NCI-H1105 treated with DMSO at 0.1 percent for 48 hours (cell line): ENCODE data around the gene RRP1B.

Experiments
- DNase-seq: peaks from one replicate; lab custom pipeline; 2025; lab: John Stamatoyannopoulos, UW

RRP1B gene

DNA sequence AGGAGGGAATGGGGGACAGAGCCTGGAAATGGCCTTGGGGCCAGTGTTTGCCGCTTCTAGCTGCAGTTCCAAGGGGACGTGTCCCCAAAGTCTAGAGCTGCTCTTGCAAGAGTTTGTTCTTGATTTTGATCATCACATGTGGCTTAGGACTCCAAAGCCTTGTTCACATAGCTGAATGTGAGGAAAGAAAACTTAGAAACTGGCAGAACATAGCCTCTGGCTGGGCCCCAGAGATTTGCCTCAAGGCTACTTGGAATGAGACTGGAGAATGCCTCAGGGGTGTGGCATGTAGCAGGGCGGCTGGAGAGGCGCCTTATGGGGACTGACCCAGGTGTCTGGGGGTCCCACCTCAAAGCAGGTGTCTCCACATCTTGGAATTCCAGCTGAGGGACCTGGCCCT is 61.8 kb downstream of the RRP1B start:
- DNase-seq = no peak

GRCh38 chr21:43721939-43722338 is 62.6 kb downstream of the RRP1B start:
- DNase-seq = no peak

GRCh38 chr21:43723648-43724047 is 64.3 kb downstream of the RRP1B start:
- DNase-seq = no peak

DNA sequence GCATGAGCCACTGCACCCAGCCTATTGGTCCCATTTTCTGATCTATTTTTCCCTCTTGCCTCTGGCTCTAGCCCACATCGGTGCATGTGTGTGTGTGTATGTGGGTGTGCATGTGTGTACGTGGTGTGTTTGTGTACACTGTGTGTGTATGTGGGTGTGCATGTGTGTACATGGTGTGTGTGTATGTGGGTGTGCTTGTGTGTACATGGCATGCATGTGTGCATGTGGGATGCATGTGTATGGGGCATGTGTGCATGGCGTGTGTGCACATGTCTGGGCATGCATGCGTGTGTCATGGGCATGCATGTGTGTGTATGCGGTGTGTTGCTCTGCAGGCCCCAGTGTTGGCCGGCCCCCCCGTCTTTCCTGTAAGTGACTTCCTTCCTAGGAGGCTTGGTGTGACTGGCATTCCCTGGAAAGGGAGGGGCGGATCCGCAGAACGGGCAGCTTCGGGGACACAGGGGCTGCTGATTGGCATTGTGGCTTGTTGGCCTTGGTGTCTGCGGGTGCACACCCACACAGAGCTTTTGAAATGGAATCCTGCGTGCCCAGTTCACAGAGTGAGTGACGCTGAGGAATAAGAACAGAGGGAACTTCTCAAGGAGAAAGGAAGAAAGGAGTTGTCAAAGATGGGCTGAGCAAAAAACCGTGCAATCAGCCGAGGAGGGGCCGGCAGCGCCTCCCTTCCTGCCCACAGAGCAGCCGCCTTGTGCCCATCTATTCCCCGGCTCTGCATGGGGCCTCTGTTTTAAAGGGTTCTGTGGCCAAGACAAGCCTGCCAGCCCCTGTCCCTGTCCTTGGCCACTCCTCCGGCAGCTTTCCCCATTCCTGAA is 67.5 kb downstream of the RRP1B start:
- DNase-seq = no peak

DNA sequence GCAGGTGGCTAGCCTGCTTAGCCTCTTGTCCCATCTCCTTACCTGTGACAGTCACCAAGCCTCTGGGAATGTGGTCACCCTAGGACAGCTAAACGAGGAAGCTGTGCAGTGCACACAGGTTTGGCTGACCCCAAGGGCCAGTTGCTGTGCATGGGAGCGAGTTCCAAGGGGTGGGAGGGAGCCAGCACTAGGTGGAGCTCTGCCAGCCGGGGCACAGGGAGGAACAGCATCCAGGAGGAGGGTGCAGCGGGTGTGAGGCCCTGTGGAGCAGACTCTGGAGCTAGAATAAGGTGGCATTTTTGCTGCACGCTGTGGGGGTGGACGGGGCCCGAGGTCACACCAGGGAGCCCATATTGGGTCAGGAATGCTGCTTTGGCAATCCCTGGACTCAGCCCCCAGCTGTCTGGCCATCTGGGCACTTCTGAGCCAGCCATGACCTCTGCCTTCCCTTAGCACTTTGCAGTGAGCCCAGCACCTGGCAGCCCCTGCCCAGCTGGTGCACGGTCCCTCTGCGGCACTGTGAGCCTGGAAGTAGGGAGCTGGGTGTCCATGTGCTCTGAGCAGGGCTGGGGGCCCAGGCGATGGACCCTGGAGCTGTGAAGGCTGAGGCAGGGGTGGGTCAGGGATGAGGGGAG is 68.3 kb downstream of the RRP1B start:
- no peak for DNase-seq

DNA sequence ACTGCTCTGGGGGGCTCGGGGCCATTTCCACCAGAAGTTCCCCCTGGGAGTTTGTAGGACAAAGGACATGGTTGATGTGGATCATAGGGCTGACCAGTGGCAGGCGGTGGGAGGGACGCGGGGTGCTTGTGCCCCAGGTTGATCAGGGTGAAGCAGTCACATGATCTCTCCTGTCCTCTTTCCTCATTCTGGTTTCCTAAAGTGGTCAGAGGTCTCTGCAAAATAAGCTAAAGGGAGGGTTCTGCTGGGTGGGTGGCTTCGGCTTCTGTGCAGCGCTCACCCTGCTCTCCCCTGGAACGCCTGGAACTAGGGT is 68.8 kb downstream of the RRP1B start:
- no peak for DNase-seq

DNA sequence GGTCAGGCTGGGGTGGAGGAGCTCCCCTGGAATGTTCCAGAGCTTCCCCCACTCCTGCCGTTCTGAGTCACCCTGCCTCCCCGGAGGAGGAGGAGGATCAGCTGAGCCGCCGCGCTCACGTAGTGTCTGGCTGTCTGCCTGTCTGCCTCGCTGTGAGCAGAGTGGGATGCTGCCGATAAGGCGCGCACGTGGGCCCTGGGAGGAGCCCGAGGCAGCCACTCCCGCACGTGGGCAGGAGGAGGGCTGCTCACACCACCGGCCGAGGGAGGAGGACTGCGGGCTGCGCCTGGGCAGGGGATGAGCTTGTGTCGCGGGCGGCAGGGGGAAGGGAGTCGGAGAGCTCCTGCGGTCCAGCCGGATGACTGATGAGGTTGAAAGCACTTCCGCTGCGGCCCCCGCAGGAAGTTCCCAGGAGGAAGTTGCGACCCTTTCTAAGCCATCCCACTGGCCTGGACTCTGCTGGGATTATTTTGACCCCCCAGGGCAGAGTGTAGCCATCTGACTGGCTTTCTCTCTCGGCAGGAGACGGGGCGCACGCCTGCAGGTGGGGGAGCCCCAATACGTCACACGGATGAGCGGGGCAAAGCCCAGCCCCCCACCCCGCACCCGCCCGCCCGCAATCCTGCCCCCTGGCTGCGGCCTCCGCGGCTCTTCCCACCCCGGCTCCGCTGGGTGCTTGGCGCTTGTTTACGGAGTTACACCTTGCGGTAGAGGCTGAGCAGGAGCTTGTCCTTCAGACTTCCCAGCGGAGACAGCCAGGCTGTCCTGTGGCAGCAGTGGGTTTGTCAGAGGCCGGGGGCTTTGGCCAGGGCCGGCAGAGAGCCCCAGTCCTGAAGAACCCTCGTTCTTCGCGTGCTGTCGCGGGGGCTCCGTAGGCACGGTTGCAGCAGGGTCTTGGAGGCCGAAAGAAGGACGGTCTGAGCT is 69.4 kb downstream of the RRP1B start:
- DNase-seq = peak; percentile 70

DNA sequence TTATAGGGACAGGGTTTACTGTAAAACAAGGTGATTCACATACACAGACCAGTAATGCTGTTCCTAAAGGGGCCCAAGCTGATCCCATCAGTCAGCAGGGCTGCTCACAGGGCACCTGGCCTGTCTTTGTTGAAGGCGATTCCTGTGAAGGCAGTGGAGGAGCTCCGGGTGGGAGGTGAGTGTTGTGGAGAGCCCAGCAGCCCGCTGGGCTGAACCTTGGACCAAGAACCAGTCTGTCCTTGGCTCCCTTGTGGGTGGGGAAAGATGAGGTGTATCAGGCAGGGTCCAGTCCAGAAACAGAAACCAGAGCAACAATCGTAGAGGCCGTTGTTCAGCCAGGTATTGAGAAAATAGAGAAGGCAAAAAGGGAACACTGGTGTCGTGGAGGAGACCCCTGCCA is 72.1 kb downstream of the RRP1B start:
- DNase-seq = no peak

- DNase-seq = no peak
These were observed 72.7 kb downstream of the RRP1B start for GRCh38 chr21:43731891-43732711.

DNA sequence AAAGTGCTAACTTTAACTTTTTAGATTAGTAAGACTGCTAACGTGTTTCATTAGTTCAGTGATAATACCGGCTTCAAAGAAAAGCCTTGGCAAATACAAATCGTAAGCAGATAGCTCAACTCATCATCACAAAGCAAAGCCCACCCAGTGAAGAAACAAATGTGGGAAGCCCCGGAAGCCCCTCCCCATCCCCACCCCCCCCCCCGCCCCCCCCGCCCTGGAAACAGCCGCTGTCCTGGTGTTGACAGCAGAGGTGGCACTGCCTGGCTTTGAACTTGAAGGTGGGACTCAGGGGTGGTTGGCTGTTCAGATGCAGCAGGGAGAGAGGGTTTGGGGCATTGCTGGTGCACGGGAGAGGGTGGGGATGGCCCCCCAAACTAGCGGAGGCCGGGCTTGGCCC is 73.7 kb downstream of the RRP1B start:
- DNase-seq = no peak

GRCh38 chr21:43733529-43734071 is 74.2 kb downstream of the RRP1B start:
- no peak for DNase-seq

DNA sequence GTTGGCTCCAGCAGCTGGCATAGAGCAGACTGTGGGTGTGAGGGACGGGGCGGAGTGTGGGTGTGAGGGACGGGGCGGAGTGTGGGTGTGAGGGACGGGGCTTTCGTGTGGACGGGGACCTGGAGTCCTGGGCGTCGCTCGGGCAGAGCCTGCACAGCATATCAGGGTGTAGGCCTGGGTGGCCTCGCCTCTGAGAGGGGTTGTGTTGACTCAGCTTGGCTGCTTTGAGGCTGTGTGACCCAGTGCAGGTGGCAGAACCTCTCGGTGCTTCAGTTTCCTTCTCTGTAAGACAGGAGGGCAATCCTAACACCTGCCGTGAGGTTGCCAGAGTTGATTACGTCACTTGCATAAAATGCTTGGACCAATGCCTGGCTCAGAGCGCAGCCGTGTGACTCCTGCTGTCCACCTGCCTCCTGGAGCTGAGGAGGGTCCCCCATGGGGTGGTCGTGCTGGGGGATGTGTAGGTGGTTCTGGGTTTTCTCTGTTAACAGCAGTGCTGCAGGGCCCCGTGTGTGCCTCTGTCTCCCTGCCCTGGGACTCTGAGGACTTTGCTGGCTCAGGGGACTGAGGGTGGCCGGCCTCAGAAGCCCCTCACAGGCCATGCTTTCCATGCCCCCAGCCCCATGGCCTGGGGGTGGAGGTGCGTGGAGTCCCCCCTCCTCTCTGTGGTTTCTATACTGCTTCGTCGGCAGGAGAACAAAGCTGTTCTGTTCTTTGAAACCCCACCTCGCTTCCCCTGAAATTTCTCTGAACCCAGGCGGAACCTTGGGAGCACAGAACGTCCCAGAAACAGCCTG is 75.0 kb downstream of the RRP1B start:
- DNase-seq = no peak

DNA sequence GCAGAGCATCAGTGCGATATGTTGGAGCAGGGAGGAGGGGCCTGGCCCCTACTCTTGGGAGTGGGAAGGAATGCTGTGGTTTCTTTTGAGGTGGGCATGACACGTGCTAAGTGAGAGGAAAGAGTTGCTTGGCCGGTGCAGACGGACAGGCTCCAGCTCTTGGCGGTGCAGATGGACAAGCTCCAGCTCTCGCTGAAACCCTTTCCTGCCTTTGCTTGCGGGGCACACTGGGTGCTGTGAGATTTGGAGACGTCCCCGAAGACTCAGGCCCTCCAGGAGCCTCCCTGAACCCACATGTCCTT is 75.5 kb downstream of the RRP1B start:
- no peak for DNase-seq

DNA sequence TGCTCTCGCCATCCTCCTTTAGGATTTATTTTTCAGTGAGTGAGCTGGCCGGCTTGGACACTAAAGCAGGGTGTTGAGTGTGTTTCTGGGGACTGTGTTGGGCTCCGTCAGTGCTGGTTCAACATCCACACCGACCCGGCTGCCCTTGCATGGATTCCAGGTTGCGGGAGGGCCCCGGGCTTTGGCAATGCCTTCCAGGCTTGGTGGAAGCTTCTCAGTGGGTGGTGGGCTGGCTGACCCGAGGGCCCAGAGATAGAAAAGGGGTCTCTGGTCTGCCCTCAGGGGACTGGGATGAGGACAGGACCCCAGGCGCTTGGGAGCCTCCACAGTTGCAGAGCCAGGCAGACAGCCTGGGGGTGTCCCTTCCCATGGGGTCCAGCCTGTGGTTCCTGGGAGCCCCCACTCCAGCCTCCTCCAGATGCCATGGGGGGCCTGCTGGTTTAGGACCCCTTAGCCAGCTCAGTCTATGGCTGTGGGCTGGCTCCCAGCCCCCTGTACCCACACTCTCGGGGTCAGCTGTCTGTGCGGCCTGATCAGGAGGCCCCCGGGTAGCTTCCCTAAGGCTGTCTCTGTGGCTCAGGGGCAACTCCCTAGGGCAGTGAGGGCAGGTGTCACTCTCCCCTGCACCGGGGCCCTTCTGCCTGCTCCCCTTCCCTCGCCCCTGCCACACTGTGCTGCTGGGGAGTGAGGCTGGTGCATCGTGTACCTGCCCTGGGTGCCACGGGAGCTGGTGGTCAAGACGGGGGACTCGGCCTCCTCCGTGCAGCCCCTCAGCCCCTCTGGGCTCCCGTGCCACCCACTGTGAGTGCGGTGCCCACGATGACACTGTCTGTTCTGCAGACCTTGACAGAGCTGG is 76.1 kb downstream of the RRP1B start:
- no peak for DNase-seq

DNA sequence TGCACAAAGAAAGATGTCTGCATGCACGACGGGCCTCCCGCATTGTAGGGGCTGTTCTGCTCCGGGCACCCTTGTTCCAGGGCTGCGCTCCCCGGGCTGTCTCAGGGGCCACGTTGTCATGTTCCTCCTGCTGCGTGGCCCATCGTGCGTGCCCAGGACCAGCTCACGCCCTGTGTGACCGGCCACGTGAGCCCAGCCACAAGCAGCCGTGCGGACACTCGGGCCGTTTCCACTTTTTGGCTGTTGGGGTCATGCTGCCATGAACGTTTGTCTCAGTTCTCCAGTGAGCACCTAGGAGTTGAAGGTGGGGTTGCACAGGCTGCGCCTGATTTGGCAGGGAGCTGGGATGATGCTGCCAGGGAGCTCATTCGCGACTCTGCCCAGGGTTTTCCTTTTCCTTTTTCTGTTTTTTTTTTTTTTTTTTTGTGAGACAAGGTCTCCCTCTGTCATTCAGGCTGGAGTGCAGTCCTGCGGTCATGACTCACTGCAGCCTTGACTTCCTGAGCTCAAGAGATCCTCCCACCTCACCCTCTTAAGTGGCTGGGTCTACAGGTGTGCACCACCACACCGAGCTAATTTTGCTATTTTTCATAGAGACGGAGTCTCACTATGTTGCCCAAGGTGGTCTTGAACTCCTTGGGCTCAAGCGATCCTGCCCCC is 77.0 kb downstream of the RRP1B start:
- no peak for DNase-seq

DNA sequence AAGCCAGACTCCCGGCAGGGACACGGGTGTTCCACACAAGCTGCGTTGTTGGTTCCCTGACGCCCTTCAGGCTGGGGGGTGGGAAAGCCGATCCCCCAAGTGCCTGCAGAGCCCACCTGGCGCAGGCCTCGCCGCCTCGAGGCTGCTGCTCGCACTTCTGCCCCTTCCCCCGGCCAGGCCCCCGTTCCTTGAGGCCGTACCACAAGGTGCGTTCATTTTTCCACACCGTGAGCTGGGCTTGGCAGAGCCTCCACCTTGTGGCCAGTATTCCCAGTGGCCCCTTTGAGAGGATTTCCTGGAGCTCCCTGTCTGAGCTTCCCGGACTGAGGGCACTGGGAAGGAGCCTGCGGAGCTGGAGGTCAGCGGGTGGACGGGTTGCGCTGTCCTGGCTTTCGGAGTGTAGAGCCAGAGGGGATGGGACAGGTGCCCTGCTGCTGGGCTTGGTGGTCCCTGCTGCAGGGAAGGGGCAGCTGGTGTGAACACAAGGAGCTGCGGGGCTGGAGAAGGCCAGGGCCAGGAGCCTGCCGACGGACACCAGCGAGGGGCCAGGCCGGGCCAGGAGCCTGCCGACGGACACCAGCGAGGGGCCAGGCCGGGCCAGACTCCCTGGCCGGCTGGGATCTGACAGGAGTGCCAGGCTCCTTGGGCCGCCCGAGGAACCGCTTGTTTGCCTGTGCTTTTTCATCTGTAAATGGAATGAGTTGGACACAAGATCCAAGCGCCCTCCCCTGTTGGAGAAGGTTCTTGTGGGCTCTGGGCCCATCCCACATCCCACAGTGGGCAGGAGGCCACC is 78.0 kb downstream of the RRP1B start:
- DNase-seq = no peak

DNA sequence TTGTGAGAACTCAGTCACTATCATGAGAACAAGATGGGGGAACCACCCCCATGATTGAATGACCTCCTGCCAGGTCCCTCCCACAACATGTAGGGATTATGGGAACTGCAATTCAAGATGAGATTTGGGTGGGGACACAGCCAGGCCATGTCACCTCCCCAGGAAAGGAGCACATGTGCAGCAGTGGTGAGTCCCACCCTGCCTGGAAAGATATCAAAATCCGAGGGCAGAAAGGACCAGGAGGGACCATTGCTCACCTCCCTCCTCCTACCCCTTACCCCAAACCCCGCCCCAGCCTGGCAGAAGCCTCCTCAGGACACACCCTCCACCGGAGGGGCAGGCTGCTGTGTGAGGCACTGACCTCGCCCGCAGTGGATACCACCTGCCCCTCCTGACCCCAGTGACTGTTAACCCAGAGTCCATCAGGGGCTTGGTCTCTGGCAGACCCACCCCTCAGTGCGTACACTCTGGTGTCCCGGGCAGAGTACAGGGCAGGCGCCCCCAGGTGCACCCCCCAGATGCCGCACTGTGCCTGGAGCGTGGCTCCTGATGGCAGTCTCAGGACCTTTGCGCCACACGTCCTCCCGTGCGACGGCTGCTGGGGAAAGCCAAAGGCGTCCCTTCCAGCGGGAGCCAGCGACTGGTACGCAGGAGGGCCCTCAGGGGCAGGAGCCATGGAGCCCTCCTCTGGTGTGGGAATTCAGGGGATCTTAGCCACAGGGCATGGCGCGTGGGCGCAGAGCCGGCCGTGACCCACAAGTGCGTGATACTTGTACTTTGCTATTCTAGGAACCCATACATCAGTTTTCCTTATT is 80.5 kb downstream of the RRP1B start:
- no peak for DNase-seq
